ENCODE data around the gene CSF2. TPM values are rescaled to one million over a fixed set of nuclear protein-coding genes. Genes with fewer than 3 reads are reported as not detected.

Gene CSF2
- total RNA-seq, 2 experiments from 2014 or later, result not detected

- Histone ChIP-seq H3K9me3 (ENCODE audit: low read length) (no peaks in the 10 kb centered on the region), H3K9me2 (ENCODE audit: insufficient read depth, low read length) (no peaks in the 10 kb centered on the region), H4K20me1 (ENCODE audit: insufficient read depth, low read length) (no peaks in the 10 kb centered on the region), H2AFZ (ENCODE audit: low read length) (no peak overlapping the region), H3K4me1 (ENCODE audit: insufficient read depth, low read length, poor library complexity, severe bottlenecking) (peaks cover 48% of the 10 kb centered on the region), H3K79me2 (ENCODE audit: insufficient read depth, low read depth, low read length) (no peaks in the 10 kb centered on the region), H3K4me3 (ENCODE audit: low read depth, low read length, poor library complexity, severe bottlenecking) (no peak overlapping the region), H3K36me3 (ENCODE audit: insufficient read depth, low read length) (no peaks in the 10 kb centered on the region), H3K4me2 (ENCODE audit: low read length) (no peak overlapping the region), H3K27ac (ENCODE audit: low read depth, low read length, poor library complexity, severe bottlenecking) (no peak overlapping the region)
- ChIA-PET POLR2A (no interaction called here), CTCF (ENCODE audit: unreplicated experiment) (no interaction called here)
- no peak for TF ChIP-seq CTCF (conservative IDR thresholded peaks at IDR 0.05; ENCODE audit: low read length)
- TF ChIP-seq EZH2phosphoT487 (IDR thresholded peaks at IDR 0.05; ENCODE audit: borderline replicate concordance, low read depth, low read length), result no peak
- intact Hi-C loops (cut with micrococcal nuclease; ENCODE audit: unreplicated experiment), result no loop called here
- BruUV-seq (replicated peaks), result no TSS peak
- DNase-seq (ENCODE audit: low spot score), result no peak
These were observed 25.0 kb downstream of the CSF2 start for GRCh38 chr5:132098621-132099020.

GRCh38 chr5:132099076-132099748 lies 25.6 kb downstream of the CSF2 start:
- H4K20me1 ChIP-seq (ENCODE audit: insufficient read depth, low read length), result no peaks in the 10 kb centered on the region
- intact Hi-C loops (cut with micrococcal nuclease; ENCODE audit: unreplicated experiment), result no loop called here
- H3K4me1 ChIP-seq (ENCODE audit: insufficient read depth, low read length, poor library complexity, severe bottlenecking), result peaks cover 54% of the 10 kb centered on the region
- no peaks in the 10 kb centered on the region for H3K9me3 ChIP-seq (ENCODE audit: low read length)
- no peaks in the 10 kb centered on the region for H3K9me2 ChIP-seq (ENCODE audit: insufficient read depth, low read length)
- H2AFZ ChIP-seq (ENCODE audit: low read length), result no peak overlapping the region
- no peak overlapping the region for H3K4me3 ChIP-seq (ENCODE audit: low read depth, low read length, poor library complexity, severe bottlenecking)
- TF ChIP-seq EZH2phosphoT487 (IDR thresholded peaks at IDR 0.05; ENCODE audit: borderline replicate concordance, low read depth, low read length) (no peak), CTCF (conservative IDR thresholded peaks at IDR 0.05; ENCODE audit: low read length) (no peak)
- 0 out of 2 replicates have a peak overlapping the region, but pooled peaks have one; percentile 2 for H3K4me2 ChIP-seq (ENCODE audit: low read length)
- ChIA-PET CTCF (ENCODE audit: unreplicated experiment) (no interaction called here), POLR2A (no interaction called here)
- H3K36me3 ChIP-seq (ENCODE audit: insufficient read depth, low read length), result no peaks in the 10 kb centered on the region
- H3K79me2 ChIP-seq (ENCODE audit: insufficient read depth, low read depth, low read length), result no peaks in the 10 kb centered on the region
- H3K27ac ChIP-seq (ENCODE audit: low read depth, low read length, poor library complexity, severe bottlenecking), result no peak overlapping the region
- no peak for DNase-seq (ENCODE audit: low spot score)
- no TSS peak for BruUV-seq (replicated peaks)

GRCh38 chr5:132099905-132100304 lies 26.3 kb downstream of the CSF2 start:
- BruUV-seq (replicated peaks), result no TSS peak
- intact Hi-C loops (cut with micrococcal nuclease; ENCODE audit: unreplicated experiment), result no loop called here
- H3K79me2 ChIP-seq (ENCODE audit: insufficient read depth, low read depth, low read length), result no peaks in the 10 kb centered on the region
- POLR2A ChIA-PET, result no interaction called here
- no peak overlapping the region for H3K27ac ChIP-seq (ENCODE audit: low read depth, low read length, poor library complexity, severe bottlenecking)
- H2AFZ ChIP-seq (ENCODE audit: low read length), result no peak overlapping the region
- no peaks in the 10 kb centered on the region for H4K20me1 ChIP-seq (ENCODE audit: insufficient read depth, low read length)
- H3K9me2 ChIP-seq (ENCODE audit: insufficient read depth, low read length), result no peaks in the 10 kb centered on the region
- H3K4me1 ChIP-seq (ENCODE audit: insufficient read depth, low read length, poor library complexity, severe bottlenecking), result peaks cover 61% of the 10 kb centered on the region
- TF ChIP-seq CTCF (conservative IDR thresholded peaks at IDR 0.05; ENCODE audit: low read length) (no peak), EZH2phosphoT487 (IDR thresholded peaks at IDR 0.05; ENCODE audit: borderline replicate concordance, low read depth, low read length) (no peak)
- no peaks in the 10 kb centered on the region for H3K36me3 ChIP-seq (ENCODE audit: insufficient read depth, low read length)
- no peak overlapping the region for H3K4me3 ChIP-seq (ENCODE audit: low read depth, low read length, poor library complexity, severe bottlenecking)
- CTCF ChIA-PET (ENCODE audit: unreplicated experiment), result no interaction called here
- no peak overlapping the region for H3K4me2 ChIP-seq (ENCODE audit: low read length)
- H3K9me3 ChIP-seq (ENCODE audit: low read length), result no peaks in the 10 kb centered on the region
- no peak for DNase-seq (ENCODE audit: low spot score)

Measured in OCI-LY7 (cell line).